Endothelial cell of umbilical vein (primary cell): ENCODE measurements around the gene NFYA. TPM values are rescaled to one million over a fixed set of nuclear protein-coding genes. Genes with fewer than 3 reads are reported as not detected.

Source experiments
- BruUV-seq: library from RNA; stranded (reverse); fragments of 400-500 nt; replicated peaks from 2 replicates; lab custom pipeline; 2021; lab: Mats Ljungman, UMichigan
- CTCF ChIA-PET: fragments of 300-600, 350-600 bp; sonication (Branson Sonifier 250); formaldehyde crosslinking; loops from one replicate; lab custom pipeline; 2021; ENCODE audit warnings: antibody characterized with exemption, inconsistent platforms; lab: Charles Lee
- POLR2A ChIA-PET: fragments of 300-600, 350-600 bp; sonication (Branson Sonifier 250); formaldehyde crosslinking; loops from one replicate; lab custom pipeline; 2021; ENCODE audit warnings: antibody characterized with exemption, inconsistent platforms; lab: Charles Lee
- DNase-seq: peaks from one replicate; pipeline ENCODE4 v3.0.0-alpha.2; 2011; ENCODE audit warnings: low read depth, low spot score
- FAIRE-seq: peaks from 2 replicates; lab custom pipeline; 2011; peaks lifted over from hg19 to GRCh38; lab: Jason Lieb, UNC
- H2AFZ ChIP-seq: 2 replicates; pipeline ENCODE4 v1.6.0; 2012; ENCODE audit warnings: low read depth, low read length, control low read depth, inconsistent platforms
- H3K27ac ChIP-seq: 2 replicates; pipeline ENCODE4 v1.5.1; 2011; ENCODE audit warnings: low read depth, mild to moderate bottlenecking, control low read depth, low read length, moderate library complexity; ENCODE audit not compliant: insufficient read depth
- H3K27me3 ChIP-seq, 2 experiments: 2 replicates each; pipeline versions ENCODE4 v1.6.0 to v1.6.1; 2011; ENCODE audit warnings: low read length in 2 of 2, mixed read lengths in 1 of 2; ENCODE audit not compliant: control insufficient read depth in 2 of 2, insufficient read depth in 2 of 2
- H3K36me3 ChIP-seq, 2 experiments: 2 replicates in 1 of 2; 3 replicates in 1 of 2; pipeline ENCODE4 v1.5.1; 2011; ENCODE audit warnings: low read length in 2 of 2, mild to moderate bottlenecking in 1 of 2, moderate library complexity in 1 of 2; ENCODE audit not compliant: control insufficient read depth in 2 of 2, insufficient read depth in 2 of 2; ENCODE audit errors: extremely low read depth in 1 of 2
- H3K4me1 ChIP-seq: 3 replicates; pipeline ENCODE4 v1.5.1; 2011; ENCODE audit warnings: mild to moderate bottlenecking, low read length; ENCODE audit not compliant: control insufficient read depth, insufficient read depth; ENCODE audit errors: extremely low read depth
- H3K4me2 ChIP-seq: 2 replicates; pipeline ENCODE4 v1.6.1; 2011; ENCODE audit warnings: low read length, control low read depth, mixed read lengths; ENCODE audit not compliant: insufficient read depth
- H3K4me3 ChIP-seq, 3 experiments: fragments of 200-600 bp in 1 of 3; sonication (generic), shearing (Covaris generic) in 1 of 3; replicated peaks in 1 of 3; 2 replicates each; pipeline ENCODE4 v1.5.1; 2011 to 2016; ENCODE audit warnings: control low read depth in 3 of 3, low read length in 3 of 3, mild to moderate bottlenecking in 2 of 3, inconsistent platforms in 1 of 3, low read depth in 1 of 3, moderate library complexity in 1 of 3; ENCODE audit not compliant: insufficient read depth in 1 of 3
- H3K79me2 ChIP-seq: 2 replicates; pipeline ENCODE4 v1.6.0; 2012; ENCODE audit warnings: low read length, inconsistent platforms; ENCODE audit not compliant: control insufficient read depth, insufficient read depth
- H3K9ac ChIP-seq: replicated peaks from 2 replicates; pipeline ENCODE3; 2011; ENCODE audit warnings: low read length, control low read depth; ENCODE audit not compliant: insufficient read depth; ENCODE audit errors: extremely low read depth
- H3K9me1 ChIP-seq: replicated peaks from 3 replicates; pipeline ENCODE4 v1.6.0; 2011; ENCODE audit warnings: mild to moderate bottlenecking, low read length; ENCODE audit not compliant: control insufficient read depth, insufficient read depth; ENCODE audit errors: extremely low read depth
- H3K9me3 ChIP-seq: replicated peaks from 2 replicates; pipeline ENCODE4 v1.5.1; 2012; ENCODE audit warnings: low read length, inconsistent platforms; ENCODE audit not compliant: control insufficient read depth, insufficient read depth
- H4K20me1 ChIP-seq: replicated peaks from 2 replicates; pipeline ENCODE3; 2011; ENCODE audit warnings: mild to moderate bottlenecking, low read length; ENCODE audit not compliant: control insufficient read depth, insufficient read depth; ENCODE audit errors: extremely low read depth
- CTCF ChIP-seq, 2 donors: IDR thresholded peaks; 1 replicate in 1 of 2; 2 replicates in 1 of 2; pipeline ENCODE4 v1.5.1; 2011; ENCODE audit warnings: low read length in 2 of 2, mild to moderate bottlenecking in 2 of 2, moderate library complexity in 2 of 2, control low read depth in 1 of 2, inconsistent platforms in 1 of 2, low read depth in 1 of 2; ENCODE audit not compliant: insufficient read depth in 1 of 2; ENCODE audit errors: extremely low read depth in 1 of 2
- EZH2 ChIP-seq: IDR thresholded peaks from 2 replicates; pipeline ENCODE4 v1.6.1; 2012; ENCODE audit warnings: borderline replicate concordance, low read depth, mild to moderate bottlenecking, moderate library complexity, low read length, inconsistent platforms; ENCODE audit not compliant: severe bottlenecking
- GATA2 ChIP-seq: IDR thresholded peaks from 2 replicates; pipeline ENCODE4 v1.7.0; 2011; ENCODE audit warnings: low read depth, mild to moderate bottlenecking, moderate library complexity, mixed read lengths, low read length; ENCODE audit not compliant: insufficient read length, insufficient read depth
- JUN ChIP-seq: IDR thresholded peaks from 2 replicates; pipeline ENCODE4 v1.6.1; 2011; ENCODE audit warnings: borderline replicate concordance, low read depth; ENCODE audit not compliant: insufficient read length, insufficient read depth
- MAX ChIP-seq: IDR thresholded peaks from 2 replicates; pipeline ENCODE4 v1.6.1; 2011; ENCODE audit not compliant: insufficient read depth, insufficient read length
- MYC ChIP-seq: IDR thresholded peaks from one replicate; pipeline ENCODE4 v1.6.1; 2011; ENCODE audit warnings: mild to moderate bottlenecking, low read depth, low read length
- dilution Hi-C: fragments of 300-500 bp; cut with MboI; formaldehyde crosslinking; loops from one replicate; pipeline ENCODE4 v1.15.0; 2019; ENCODE audit warnings: low sequenced_read_pairs; ENCODE audit not compliant: extremely low pct_ligation_motif_present
- intact Hi-C: fragments of 100-400 bp; cut with micrococcal nuclease; formaldehyde crosslinking; loops from one replicate; pipeline ENCODE4 v1.10.0; 2022
- polyA plus RNA-seq, 4 experiments: library from polyadenylated mRNA; depleted of rRNA in 3 of 4; stranded (reverse) in 3 of 4; unstranded in 1 of 4; fragments of >200 nt; gene quantifications; 2 replicates each; pipeline versions ENCODE4 v1.2.1 to v1.2.3, GENCODE V29; 2011 to 2012; ENCODE audit warnings: missing spikeins in 1 of 4
- total RNA-seq: library from RNA; stranded (reverse); gene quantifications from 2 replicates; pipeline ENCODE4 v1.2.3, GENCODE V29; 2021

NFYA gene
- total and polyA plus RNA-seq, 2 donors (not counting 3 experiments of a cell fraction or from before 2014, with no cell fraction given) = 13.1 to 29.0 TPM

- BruUV-seq = no TSS peak
- CTCF ChIA-PET = no interaction called here
Measured at GRCh38 chr6:41120058-41120457, 47.3 kb downstream of the NFYA start.

More at GRCh38 chr6:41120058-41120457, 47.3 kb downstream of the NFYA start:
- dilution Hi-C loops = no loop called here
- no peak for DNase-seq
- H3K4me3 ChIP-seq = no peak overlapping the region
- FAIRE-seq = no peak
- H3K9ac ChIP-seq = no peak overlapping the region
- no peaks in the 10 kb centered on the region for H3K9me1 ChIP-seq
- intact Hi-C loops = no loop called here
- H3K36me3 ChIP-seq = no peaks in the 10 kb centered on the region
- H3K27ac ChIP-seq = no peak overlapping the region
- no peaks in the 10 kb centered on the region for H3K27me3 ChIP-seq
- no peaks in the 10 kb centered on the region for H4K20me1 ChIP-seq
- TF ChIP-seq MAX = no peak
- TF ChIP-seq EZH2 = no peak
- no peak for TF ChIP-seq MYC
- no peak for TF ChIP-seq JUN
- TF ChIP-seq GATA2 = no peak
- TF ChIP-seq CTCF (IDR thresholded peaks at IDR 0.05; ENCODE audit: extremely low read depth in 1 of 2, insufficient read depth in 1 of 2, low read depth in 1 of 2, low read length in 2 of 2) = no peak
- H3K9me3 ChIP-seq = no peaks in the 10 kb centered on the region
- H3K4me2 ChIP-seq = no peak overlapping the region
- no peak overlapping the region for H2AFZ ChIP-seq
- no peaks in the 10 kb centered on the region for H3K4me1 ChIP-seq
- POLR2A ChIA-PET = no interaction called here
- H3K79me2 ChIP-seq = no peaks in the 10 kb centered on the region
